ENCODE results near the gene FBXO15.
A peak's percentile ranks its signal among the peaks of the same experiment; 100 is the strongest.

FBXO15 gene

DNA sequence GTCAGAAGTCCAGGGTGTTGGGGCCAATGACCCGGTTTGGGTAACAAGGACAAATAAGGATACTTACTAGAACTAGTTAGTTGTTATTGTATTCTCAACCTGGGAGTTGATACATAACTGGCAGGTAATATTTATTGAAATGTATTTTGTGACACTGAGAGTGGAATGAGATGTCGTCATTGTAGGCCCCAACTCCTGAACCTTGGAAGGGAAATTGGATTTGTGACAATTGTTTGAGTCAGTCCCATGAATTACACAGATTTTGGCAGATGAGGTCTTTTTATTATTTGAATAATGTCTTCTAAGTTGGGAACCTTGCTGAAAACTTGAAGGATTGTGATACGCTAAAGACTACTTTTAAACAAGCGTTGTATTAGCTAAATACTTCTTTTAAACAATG, 5.7 kb upstream of the FBXO15 start:
- DNase-seq, result no peak

GRCh38 chr18:74152857-74153256, 5.2 kb upstream of the FBXO15 start:
- no peak for DNase-seq

DNA sequence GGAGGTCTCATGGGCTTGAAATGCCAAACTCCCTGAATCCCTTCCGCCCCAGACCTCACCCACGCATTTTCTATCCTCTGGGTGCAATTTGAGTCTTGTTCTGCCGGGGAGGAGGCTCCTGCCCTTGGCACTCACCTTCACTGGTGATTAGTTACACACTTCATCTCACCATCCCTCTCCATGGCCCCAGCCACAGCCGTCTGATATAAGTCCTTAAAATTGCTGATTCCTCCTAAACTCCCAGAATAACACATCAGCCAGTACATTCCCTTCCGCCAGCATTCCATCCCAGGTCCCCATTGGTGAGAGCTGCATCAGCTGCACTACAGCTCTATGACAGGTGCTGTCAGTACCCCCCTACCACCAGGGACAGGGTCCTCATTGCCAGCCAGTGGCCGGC, 4.6 kb upstream of the FBXO15 start:
- no peak for DNase-seq

DNA sequence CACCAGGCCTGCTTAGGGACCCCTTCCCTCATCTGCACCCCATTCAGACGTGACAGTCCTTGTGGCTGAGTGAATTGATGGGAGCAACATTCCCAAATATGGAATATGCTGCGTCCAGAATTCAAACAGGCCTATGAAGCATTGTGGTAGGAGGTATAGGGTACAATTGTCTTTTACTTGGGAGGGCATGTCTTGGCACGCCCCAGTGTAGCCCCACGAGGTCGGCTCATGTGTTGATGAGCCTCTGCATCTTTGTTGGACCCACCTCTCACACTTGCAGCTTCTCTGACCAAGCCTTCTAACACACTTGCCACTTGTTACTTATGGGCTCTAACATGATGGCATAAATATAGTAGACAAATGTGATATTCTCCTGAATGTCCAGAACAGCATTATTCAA, 2.2 kb upstream of the FBXO15 start:
- no peak for DNase-seq

- no peak for DNase-seq
Observed at GRCh38 chr18:74148543-74149070, 973 bp upstream of the FBXO15 start.

DNA sequence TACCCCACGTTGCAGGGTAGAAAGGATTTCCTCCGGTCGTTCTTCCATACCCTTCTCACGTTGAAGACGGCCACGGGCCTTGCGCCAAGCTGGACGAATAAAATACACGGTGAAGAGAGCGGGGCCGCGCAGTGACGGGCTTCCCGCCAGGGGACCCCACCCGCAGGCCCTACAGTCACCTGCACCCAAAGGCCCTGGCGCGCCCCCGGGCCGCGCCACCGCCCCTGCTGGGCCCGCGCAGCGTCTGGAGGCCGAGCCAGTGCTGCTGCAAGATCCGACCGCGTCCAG, 199 bp downstream of the FBXO15 start:
- no peak for DNase-seq

DNA sequence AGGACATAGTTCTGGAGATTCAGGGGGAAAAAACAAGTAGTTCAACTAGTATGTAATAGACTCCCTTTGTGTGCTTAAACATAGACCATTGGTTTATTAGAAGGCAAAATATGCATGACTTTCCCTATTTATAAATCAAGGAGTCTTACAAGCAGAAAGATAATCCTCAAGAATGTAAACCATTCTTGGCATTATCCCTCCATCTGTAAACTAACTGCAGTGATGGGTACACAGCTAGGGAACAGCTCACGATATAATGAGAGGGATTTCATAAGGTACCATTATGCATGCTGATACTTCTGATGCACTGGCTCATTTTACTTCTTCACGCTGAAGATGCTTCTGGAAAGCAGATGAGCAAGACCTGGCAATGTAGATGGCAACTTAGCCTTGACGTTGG, 878 bp downstream of the FBXO15 start:
- no peak for DNase-seq

GRCh38 chr18:74142252-74142651, 5.4 kb downstream of the FBXO15 start:
- no peak for DNase-seq

GRCh38 chr18:74141667-74142066, 6.0 kb downstream of the FBXO15 start:
- DNase-seq, result no peak

DNA sequence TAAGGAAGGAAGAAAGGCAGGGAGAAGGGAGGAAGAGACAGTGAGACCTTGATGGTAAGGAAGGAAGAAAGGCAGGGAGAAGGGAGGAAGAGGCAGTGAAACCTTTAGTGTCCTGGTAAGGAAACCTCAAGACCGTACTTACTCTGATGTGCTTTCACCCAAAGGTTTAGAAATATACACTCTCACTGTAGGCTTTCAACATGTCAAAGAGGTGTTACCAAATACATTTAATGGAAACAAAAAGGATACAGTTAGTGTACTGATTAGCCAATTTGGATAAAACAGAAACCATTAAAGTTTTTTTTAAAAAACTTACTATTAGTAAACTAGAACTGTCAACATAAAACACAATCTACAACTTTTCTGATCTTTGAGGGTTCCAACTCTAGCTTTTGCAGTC, 7.1 kb downstream of the FBXO15 start:
- DNase-seq, result no peak

DNA sequence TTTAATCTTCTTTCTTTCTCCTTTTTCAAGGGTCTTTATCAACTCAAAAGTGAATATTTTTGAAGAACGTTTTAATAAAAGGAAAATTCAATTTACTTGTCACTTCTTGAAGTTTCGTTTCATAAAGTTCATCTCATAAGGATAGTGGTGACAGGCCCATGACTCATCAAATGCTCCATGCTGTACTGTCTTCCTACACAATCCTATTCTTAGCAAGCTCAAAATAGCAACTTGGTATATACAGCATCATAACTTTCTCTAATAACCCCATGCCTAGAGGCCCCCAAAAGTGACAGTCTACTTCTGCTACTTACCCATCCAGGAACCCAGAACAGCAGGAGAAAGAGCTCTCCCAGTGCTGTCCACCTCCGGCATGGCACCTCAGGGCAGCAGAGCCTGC, 7.7 kb downstream of the FBXO15 start:
- DNase-seq, result no peak

- DNase-seq, result no peak
Observed at GRCh38 chr18:74139411-74139810, 8.2 kb downstream of the FBXO15 start.

DNA sequence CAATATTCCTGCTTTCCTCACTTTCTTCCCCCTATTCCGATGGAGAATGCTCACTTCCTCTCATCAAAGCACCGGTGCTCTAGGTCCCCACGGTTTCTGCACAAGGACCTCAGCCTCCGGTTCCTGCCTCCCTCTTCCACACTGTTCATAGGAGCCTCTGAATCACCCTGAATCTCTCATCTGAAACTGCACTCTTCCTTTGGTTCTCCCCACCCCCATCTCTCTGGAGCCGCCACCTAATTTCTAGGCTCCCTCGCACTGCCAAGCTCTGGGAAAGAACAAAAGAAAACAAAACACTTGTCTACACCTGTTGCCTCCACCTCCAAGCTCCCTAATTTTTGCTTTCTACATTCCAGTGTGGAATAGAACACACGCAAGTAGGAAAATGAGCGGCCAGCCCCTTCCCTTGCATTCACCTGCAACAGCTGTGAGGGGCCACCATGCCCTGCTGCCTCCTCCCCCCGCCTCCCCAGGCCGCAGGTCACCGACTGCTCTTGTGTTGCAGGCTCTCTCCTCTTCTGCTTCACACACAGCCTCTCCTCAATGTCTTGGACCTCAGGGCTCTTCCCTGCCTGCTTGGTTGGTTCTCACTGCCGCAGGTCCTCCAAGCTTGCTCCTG, 9.6 kb downstream of the FBXO15 start:
- DNase-seq, result no peak

GRCh38 chr18:74132201-74132600, 15.4 kb downstream of the FBXO15 start:
- DNase-seq, result no peak

DNA sequence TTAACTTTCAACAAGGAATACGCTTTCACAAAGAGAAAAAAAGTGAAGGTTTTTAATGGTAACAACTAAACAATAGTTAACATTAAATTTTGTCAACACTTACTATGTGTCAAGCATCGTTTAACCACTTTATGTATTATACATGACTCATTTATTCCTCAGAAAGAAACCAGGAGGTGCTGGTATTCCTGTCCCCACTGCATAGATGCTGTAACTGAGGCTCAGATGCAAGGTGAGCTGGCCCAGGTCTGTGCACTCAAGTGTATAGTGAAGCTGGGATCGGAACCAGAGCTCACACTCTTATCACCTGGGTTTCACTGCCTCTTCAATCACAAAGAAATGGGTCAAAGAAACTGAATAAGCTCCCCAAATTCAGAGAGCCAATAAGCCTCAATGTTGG, 16.5 kb downstream of the FBXO15 start:
- DNase-seq, result no peak

DNA sequence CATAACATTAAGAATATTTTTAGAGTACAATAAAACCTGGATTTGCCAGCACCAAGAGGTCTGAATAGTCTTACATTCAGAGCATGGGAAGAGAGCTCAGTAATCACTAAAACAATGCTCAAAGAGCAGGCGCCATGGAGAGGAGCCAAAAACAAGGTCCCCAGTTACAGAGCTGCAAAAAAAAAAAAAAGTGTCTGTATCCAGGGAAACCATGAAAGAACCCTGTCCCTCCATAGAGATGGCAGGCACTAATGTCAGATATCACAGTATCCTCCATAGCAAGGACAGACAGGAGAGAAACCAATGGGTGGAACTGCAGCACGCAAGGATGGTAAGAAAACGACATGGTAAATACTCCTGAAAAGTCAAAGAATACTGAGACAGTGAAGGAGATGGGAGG, 19.5 kb downstream of the FBXO15 start:
- no peak for DNase-seq

DNA sequence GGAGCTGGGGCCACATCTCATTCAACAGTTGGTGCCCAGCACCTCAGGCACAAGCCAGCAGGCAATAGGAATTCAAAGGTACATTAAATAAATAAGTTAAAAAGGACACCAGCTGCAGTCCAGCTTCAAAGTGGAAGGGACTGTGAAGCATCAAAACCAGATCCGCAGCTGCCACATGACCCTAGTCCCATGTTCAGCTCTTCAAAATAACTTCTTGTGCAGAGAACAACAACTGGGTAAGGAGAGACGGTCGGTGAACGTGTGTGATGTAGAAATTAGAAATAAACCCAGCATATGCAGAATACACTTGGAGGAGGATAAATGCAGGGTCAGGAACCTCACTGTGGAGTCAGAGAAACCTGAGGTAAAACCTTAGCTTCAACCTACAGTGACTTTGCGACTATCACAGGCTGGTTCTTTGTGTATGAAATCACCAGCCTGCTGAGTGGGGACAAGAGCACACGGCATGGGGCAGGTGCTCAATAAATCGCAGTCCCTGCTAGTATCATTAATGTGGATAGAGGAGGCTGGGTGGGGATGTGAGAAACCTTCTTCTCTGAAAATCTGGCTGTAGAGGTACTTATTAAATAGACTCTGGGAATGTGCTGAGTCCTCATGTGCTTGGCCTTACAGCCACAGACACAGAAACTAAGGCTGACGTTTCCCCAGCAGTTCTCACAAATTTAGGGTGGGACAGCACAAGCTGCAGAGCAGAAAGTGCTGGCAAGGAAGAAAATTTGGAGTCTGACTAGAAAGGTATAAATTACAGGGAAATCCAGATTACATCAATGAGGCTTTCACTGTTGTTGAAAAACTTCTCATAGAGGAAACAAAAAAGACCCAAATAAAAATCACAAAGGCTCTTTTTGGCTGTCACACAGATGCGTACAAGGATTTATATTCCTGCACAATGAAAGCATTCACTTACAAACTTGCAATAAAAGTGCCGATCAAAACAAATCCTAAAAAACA, 20.7 kb downstream of the FBXO15 start:
- DNase-seq, result no peak

DNA sequence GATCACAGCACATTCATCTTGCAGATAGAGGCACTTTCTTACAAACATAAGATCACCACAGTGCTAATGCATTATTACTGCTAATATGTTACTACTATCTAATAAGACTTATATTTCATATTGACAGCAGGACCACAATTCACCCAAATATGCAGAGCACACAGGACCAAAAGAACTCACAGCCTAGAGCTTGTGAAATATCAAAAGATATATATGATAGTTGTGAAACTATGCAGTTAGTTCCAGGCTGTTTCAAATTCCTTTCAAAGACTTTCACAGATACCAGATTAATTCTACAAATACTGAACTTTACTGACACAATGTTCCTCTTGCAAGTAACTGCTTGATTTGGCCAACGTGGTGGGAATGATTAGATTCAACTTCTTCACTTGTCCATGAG, 23.0 kb downstream of the FBXO15 start:
- DNase-seq, result no peak

GRCh38 chr18:74123200-74123599, 24.4 kb downstream of the FBXO15 start:
- DNase-seq, result no peak

DNA sequence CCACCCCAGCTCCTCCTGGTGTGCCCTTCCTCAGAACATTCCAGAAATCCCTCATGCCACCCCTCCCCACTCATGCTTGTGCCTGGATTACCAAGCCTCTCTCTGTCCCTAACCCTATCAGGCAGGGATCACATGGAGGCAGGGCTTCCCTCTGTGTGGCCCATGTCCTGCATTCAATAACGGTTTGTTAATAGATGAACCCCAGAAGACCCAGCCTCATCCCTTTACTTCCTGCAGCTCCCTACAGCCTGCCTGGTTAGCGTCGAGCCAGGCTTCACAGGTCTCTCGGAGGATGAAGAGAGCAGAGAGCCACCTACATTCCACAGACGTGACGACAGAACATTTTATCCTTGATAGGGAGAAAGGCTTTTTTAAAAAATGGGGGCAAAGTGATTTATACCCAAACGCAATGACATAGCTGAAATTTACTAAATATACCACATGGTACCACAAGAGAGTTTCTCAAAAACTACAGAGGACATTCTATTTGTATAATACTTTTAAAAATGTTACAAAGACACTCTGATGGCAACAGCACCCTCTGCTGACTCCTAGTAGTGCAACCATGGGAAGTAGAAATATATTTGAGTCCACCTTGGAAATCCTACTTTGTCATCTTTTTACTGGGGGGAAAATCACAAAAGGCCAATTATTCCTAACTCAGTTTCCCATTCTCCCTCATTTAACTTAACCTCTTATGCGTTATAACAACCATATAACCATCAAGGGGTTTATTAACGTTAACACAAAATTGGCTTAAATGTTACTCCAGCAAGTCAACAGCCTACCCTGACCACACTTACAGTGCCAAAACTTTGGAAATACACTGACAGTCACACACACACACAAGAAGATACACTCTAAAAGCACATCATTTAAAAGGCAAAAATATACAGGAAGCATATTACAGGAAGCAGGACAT, 30.7 kb downstream of the FBXO15 start:
- DNase-seq, result peak in 1 of 2 experiments; percentile 26

DNA sequence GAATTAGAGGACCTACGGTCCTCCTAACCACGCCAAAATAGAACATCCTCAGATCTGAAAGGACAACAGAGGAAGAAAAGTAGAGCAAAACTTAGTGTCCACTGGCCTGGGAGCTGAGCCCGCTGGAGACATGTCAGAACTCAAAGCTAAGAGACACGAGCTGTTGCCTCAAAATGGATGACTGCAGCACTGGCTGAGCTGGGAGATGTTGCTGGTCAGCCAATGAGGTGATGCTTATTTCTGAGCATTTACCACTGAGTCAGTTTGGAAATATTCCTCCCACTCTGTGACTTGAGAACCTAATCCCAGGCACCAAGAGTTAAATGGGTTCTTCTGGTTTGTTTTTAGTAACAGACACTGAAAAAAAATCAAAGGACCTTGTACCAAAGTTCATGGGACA, 32.6 kb downstream of the FBXO15 start:
- no peak for DNase-seq

DNA sequence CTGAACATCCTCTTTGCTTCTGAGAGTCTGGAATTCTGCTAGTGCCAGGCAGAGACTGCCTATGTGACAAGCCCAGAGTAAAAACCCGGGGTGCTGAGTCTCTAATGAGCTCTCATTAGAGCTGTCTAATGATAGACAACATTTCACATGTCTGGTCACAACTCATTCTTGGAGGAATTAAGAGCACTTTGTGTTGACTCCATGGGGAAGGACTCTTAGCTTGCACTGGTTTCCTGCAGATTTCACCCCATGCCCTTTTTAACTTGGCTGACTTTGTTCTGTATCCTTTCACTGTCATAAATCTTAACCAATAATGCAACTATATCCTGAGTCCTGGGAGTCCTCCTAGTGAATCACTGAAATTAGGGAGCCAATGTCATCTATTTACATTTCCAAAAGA, 33.5 kb downstream of the FBXO15 start:
- DNase-seq, result no peak

DNA sequence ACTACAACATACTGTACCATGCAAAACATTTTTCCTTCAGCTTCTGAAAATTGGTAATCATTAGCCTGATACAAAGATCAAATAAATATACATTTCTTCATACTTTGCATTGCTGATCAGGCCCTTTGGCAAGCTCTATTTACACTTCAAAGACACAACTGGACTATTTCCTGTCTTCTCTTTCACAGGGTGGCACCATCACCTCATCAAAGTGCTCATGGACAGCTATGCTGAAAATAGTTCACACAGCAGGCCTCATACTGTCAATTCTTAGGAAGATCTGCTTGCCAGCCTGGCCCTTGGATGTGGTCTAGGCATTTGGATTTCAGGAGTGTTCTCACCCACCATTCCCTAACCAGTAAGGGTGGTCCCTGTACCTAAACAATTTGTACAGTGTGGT, 33.9 kb downstream of the FBXO15 start:
- no peak for DNase-seq

All from NCI-H524 (cell line).